ENCODE measurements around the gene FGR.

Gene FGR

DNA sequence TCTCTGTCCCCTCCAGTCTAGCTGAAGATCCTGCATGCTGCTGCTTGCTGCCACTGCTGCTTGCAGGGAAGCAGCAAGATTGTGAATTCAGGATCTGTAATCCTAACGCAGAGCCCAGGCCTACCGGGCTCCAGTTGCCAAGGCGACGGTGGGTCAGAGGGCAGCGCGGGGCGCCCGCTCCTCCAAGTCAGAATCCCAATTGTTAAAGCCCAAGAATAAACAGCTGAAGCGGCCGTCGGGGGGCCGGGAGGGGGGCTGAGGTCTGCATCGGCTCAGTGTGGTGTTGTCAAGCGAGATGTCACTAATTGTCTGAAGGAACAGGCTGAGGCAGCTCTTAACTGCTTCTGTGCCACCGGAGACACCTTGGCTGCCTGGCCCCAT is 67.8 kb downstream of the FGR start:
- H3K4me3 ChIP-seq (ENCODE audit: low read depth, low read length) = no peak overlapping the region
- peaks cover 88% of the 10 kb centered on the region for H3K4me1 ChIP-seq (ENCODE audit: control insufficient read depth, insufficient read depth, low read length)
- no peaks in the 10 kb centered on the region for H3K36me3 ChIP-seq (ENCODE audit: control insufficient read depth, insufficient read depth, low read length)
- H3K27me3 ChIP-seq (ENCODE audit: control insufficient read depth, insufficient read depth, low read length) = no peaks in the 10 kb centered on the region
- H3K27ac ChIP-seq (ENCODE audit: low read depth, low read length) = no peak overlapping the region
- no peak overlapping the region for H3K9ac ChIP-seq (ENCODE audit: low read length)
- no peaks in the 10 kb centered on the region for H3K9me3 ChIP-seq (ENCODE audit: control insufficient read depth, insufficient read depth, low read depth, low read length)

DNA sequence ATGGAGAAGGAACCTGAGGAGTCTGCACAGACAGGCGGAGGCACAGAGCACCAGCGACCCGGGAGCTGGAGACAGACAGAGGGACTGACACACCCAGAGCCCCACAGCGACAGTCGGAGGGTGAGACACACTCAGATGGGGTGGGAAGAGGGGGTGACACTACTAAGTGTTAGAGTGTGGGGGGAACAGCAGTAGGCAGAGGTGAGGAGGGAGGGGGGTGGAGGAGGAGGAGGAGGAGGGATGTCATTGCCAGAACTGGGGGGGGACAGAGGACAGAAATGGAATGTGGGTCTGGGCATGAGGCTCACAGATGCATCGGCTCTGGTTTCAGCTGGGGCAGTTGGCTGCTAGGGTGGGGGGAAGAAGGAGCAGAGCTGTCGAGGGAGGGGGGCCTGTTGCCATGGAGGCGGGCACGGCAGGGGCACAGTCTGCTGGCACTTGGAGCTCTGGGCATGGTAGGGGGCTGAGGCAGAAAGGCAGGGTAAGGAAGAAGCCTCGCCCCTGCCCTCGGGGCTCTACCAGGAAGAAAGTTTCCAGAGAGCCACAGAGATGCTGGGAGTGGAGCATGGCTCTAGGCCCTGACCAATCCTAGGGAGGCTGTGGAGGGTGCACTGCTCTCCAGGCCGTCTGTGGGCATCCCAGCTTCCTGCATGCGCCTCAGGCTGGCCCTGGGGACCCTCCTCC is 68.4 kb downstream of the FGR start:
- no peaks in the 10 kb centered on the region for H3K36me3 ChIP-seq (ENCODE audit: control insufficient read depth, insufficient read depth, low read length)
- no peak overlapping the region for H3K27ac ChIP-seq (ENCODE audit: low read depth, low read length)
- peaks cover 88% of the 10 kb centered on the region for H3K4me1 ChIP-seq (ENCODE audit: control insufficient read depth, insufficient read depth, low read length)
- no peak overlapping the region for H3K4me3 ChIP-seq (ENCODE audit: low read depth, low read length)
- H3K9me3 ChIP-seq (ENCODE audit: control insufficient read depth, insufficient read depth, low read depth, low read length) = no peaks in the 10 kb centered on the region
- H3K9ac ChIP-seq (ENCODE audit: low read length) = peak overlapping the region; percentile 30
- H3K27me3 ChIP-seq (ENCODE audit: control insufficient read depth, insufficient read depth, low read length) = no peaks in the 10 kb centered on the region

DNA sequence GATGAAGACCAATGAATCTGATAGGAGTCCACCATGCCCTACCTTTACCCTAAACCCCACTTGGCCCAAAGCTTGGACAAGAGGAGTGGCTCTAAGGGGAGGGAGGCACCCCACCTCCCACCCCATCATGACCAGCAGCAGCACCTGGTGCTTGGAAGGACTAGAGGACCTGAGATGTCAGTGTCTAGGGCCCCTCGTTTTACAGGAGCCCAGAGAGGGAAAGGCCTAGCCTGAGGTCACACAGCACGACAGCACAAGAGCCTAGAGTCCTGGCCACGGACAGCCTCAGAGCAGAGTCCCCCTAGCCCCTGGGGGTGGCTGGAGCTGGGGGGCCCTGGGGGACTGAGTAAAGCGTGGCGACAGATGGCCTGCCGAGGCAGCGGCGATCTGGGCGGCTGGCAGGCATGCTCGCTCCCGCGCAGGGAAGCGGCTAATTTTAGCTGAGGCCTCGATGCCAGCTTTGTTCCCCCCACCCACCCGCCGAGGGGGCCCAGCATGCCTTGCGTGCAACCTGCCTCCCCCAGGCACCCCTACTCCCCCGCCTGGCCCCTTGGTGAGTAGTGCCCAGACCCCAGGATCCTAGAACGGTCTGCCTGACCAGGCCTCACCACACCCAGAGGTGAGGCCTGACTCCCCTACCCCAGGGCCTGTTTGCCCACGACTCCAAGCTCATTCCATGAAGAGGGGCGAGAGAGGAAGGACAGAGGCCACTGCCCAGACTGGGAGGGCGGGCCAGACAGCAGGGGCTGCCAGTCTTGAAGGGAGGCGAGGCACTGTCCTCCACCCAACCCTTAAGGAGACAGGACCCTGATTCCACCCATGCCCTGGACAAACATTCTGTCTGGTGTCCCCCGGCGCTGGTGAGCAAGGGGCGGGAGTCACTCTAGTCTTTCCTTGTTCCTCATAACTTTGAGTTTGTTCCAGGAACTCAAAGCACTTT is 70.0 kb downstream of the FGR start:
- peaks cover 89% of the 10 kb centered on the region for H3K4me1 ChIP-seq (ENCODE audit: control insufficient read depth, insufficient read depth, low read length)
- no peak overlapping the region for H3K27ac ChIP-seq (ENCODE audit: low read depth, low read length)
- H3K36me3 ChIP-seq (ENCODE audit: control insufficient read depth, insufficient read depth, low read length) = no peaks in the 10 kb centered on the region
- no peak overlapping the region for H3K9ac ChIP-seq (ENCODE audit: low read length)
- no peaks in the 10 kb centered on the region for H3K9me3 ChIP-seq (ENCODE audit: control insufficient read depth, insufficient read depth, low read depth, low read length)
- H3K27me3 ChIP-seq (ENCODE audit: control insufficient read depth, insufficient read depth, low read length) = no peaks in the 10 kb centered on the region
- H3K4me3 ChIP-seq (ENCODE audit: low read depth, low read length) = no peak overlapping the region

DNA sequence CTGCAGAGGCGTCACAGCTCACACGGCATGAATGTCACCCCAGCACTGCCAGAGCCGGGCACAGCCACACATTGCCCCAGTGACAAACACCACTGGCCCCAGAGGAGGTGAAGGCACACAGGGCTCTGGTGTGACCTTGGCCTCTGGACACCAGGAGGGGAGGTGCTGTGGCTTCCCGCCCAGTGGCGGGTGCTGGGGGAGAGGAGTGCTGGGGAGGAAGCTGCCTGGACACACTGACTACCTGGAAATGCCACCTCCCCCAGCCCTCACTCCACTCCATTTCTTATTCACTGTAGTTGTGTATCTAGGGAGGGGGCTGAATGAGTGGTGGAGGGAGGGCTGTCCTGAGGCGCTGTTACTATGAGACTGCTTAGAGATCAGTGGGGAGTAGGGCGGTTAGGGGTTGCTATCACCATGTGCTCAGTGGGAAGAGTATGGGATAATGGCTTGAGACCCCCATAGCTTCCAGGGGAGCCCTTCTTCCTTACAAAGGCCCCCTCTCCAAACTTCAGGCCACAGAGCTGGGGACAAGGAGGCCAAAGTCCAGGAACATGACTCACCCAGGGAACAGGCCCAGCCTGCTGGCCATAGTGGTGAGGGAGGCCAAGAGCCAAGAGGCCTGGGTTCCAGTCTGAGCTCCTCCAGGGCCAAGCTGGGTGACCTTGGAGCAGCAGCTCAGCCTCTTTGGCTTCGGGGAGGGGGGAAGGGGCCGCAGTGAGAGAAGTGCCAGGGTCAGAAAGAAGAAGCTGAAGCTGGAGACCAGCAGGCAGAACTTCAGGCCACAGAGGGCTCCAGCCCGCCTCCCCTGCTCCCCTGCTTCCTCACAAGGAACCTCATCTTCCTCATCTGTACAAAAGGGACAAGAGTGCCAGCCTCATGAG is 71.2 kb downstream of the FGR start:
- H3K27ac ChIP-seq (ENCODE audit: low read depth, low read length) = no peak overlapping the region

DNA sequence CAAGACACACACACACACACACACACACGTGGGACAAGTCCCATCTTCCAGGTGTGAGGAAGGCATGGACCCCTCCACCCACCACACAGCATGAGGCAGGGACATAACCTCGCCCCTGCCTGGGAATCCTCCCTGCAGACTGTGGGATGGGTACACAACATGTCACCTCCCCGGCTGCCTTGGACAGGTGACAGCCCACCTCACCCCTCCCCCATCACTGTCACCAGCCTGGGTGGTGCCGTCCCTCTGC is 71.7 kb downstream of the FGR start:
- no peak overlapping the region for H3K4me3 ChIP-seq (ENCODE audit: low read depth, low read length)
- H3K27ac ChIP-seq (ENCODE audit: low read depth, low read length) = no peak overlapping the region
- H3K4me1 ChIP-seq (ENCODE audit: control insufficient read depth, insufficient read depth, low read length) = peaks cover 88% of the 10 kb centered on the region
- H3K9me3 ChIP-seq (ENCODE audit: control insufficient read depth, insufficient read depth, low read depth, low read length) = no peaks in the 10 kb centered on the region
- H3K9ac ChIP-seq (ENCODE audit: low read length) = no peak overlapping the region
- H3K36me3 ChIP-seq (ENCODE audit: control insufficient read depth, insufficient read depth, low read length) = no peaks in the 10 kb centered on the region
- H3K27me3 ChIP-seq (ENCODE audit: control insufficient read depth, insufficient read depth, low read length) = no peaks in the 10 kb centered on the region

More for the DNA sequence above, 71.2 kb downstream of the FGR start:
- Histone ChIP-seq H3K9me3 (ENCODE audit: control insufficient read depth, insufficient read depth, low read depth, low read length) (no peaks in the 10 kb centered on the region), H3K4me1 (ENCODE audit: control insufficient read depth, insufficient read depth, low read length) (peaks cover 82% of the 10 kb centered on the region), H3K36me3 (ENCODE audit: control insufficient read depth, insufficient read depth, low read length) (no peaks in the 10 kb centered on the region), H3K27me3 (ENCODE audit: control insufficient read depth, insufficient read depth, low read length) (no peaks in the 10 kb centered on the region), H3K4me3 (ENCODE audit: low read depth, low read length) (no peak overlapping the region), H3K9ac (ENCODE audit: low read length) (no peak overlapping the region)

DNA sequence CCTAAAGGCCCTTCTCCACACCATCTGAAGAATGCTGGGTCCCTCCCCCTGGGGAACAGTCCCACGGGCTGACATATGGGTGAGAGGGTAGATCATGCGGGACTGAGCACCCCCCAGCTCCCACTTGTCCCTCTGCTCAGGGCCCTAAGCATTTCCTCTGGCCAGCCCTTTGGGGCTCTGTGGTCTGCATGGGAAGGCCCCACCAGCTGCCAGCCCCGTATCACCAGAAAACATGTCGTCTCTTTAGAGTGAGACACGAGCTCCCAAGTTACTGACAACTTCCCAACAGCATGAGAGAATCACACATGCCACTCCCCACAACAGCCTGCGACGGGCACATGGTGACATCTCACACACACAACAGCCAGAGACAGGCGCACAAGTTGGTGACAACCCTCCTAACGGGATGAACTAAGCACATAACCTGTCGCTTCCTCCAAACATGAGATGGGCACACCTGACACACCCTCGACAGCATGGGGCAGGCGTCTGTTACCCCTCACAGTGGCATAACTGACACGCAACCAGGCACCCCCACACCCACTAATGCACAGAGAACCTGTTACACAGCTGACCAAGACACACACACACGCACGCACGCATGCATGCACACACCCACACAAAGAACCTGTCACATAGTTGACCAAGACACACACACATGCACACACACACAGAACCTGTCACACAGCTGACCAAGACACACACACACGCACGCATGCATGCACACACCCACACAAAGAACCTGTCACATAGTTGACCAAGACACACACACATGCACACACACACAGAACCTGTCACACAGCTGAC is 72.2 kb downstream of the FGR start:
- Histone ChIP-seq H3K9ac (ENCODE audit: low read length) (no peak overlapping the region), H3K27ac (ENCODE audit: low read depth, low read length) (no peak overlapping the region), H3K36me3 (ENCODE audit: control insufficient read depth, insufficient read depth, low read length) (no peaks in the 10 kb centered on the region), H3K4me1 (ENCODE audit: control insufficient read depth, insufficient read depth, low read length) (peaks cover 88% of the 10 kb centered on the region), H3K4me3 (ENCODE audit: low read depth, low read length) (no peak overlapping the region), H3K27me3 (ENCODE audit: control insufficient read depth, insufficient read depth, low read length) (no peaks in the 10 kb centered on the region), H3K9me3 (ENCODE audit: control insufficient read depth, insufficient read depth, low read depth, low read length) (no peaks in the 10 kb centered on the region)
